K562 (cell line): ENCODE data around the gene HOXB5. TPM values are rescaled to one million over a fixed set of nuclear protein-coding genes. Genes with fewer than 3 reads are reported as not detected.

Experiments
- ZBTB33 ChIP-seq: sonication (generic); formaldehyde crosslinking; IDR thresholded peaks from 2 replicates; pipeline ENCODE4 v1.8.1; 2023; ENCODE audit warnings: mild to moderate bottlenecking, missing genetic modification reagents
- polyA plus RNA-seq, 8 experiments: library from polyadenylated mRNA; depleted of rRNA in 4 of 8; stranded (reverse) in 5 of 8; unstranded in 3 of 8; fragments of >200 nt; fragmentation: Nextera tagmentation in 2 of 8; fragmentation: Illumina TruSeq in 1 of 8; extraction: Ambion mirVana in 2 of 8; extraction: Trizol in 1 of 8; gene quantifications; 2 replicates each; pipeline versions ENCODE4 v1.2.1 to v1.2.3, GENCODE V29; 2011 to 2014; ENCODE audit warnings: inconsistent platforms in 1 of 8, missing spikeins in 1 of 8
- total RNA-seq, 7 experiments: library from RNA; depleted of rRNA in 6 of 7; stranded (reverse); fragments of >200 nt in 6 of 7; fragmentation: Illumina TruSeq in 2 of 7; extraction: Trizol in 2 of 7; gene quantifications; 2 replicates each; pipeline versions ENCODE4 v1.2.1 to v1.2.3, GENCODE V29; 2011 to 2021; ENCODE audit warnings: low replicate concordance in 1 of 7
- TF ChIP-seq, protein P1 (sequence below), 2 experiments: fragments of 450-650 bp; formaldehyde crosslinking in 1 of 2; IDR thresholded peaks; 2 replicates each; pipeline versions ENCODE4 v1.4.0 to v1.6.1; 2014 to 2020; ENCODE audit warnings: mild to moderate bottlenecking in 2 of 2, borderline replicate concordance in 1 of 2, low read depth in 1 of 2
- TF ChIP-seq, protein P2 (sequence below), 2 experiments: fragments of 450-650 bp in 1 of 2; sonication (generic) in 1 of 2; formaldehyde crosslinking in 1 of 2; IDR thresholded peaks; 2 replicates each; pipeline versions ENCODE4 v1.7.1 to v1.9.0; 2016 to 2022; ENCODE audit warnings: inconsistent platforms in 1 of 2, mild to moderate bottlenecking in 1 of 2, missing genetic modification reagents in 1 of 2

Gene HOXB5
- total and polyA plus RNA-seq, 9 of the 15 experiments (the other 6 are each of a cell fraction or from before 2014, with no cell fraction given): 0.24 to 2.7 (median 0.65) TPM

DNA sequence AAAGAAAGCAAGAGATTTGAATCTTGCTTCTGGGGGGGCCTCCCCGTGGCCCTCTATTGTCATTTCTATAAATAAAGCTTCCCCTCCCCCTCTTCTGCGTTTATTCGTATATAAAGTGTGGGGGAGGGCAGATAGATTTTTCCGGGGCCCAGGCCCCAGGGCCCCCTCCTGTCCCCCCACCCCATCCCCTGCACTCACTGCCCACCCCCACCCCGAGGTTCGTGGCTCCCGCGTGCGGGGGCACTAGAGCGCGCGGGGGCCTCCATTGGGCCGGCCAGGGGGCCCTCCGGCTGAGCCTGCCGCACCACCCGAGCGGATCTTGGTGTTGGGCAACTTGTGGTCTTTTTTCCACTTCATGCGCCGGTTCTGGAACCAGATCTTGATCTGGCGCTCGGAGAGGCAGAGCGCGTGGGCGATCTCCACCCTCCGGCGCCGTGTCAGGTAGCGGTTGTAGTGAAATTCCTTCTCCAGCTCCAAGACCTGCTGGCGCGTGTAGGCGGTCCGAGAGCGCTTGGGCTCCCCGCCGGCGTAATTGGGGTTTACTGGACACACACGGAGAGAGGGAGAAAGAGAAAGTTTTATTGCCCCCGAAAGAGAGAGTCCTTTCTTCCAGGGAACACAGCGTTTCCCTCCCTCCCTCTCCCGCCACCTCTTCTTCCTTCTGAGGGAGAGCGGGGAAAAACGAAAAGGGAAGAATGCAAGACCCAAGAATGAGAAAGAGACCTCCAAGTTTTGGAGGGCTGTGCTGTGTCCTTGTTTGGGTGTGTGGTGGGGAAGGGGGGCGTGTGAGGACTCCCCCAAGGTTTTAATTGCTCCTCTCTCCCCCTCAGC is 16.9 kb downstream of the HOXB5 start (continued):
- TF ChIP-seq, protein P1, sequence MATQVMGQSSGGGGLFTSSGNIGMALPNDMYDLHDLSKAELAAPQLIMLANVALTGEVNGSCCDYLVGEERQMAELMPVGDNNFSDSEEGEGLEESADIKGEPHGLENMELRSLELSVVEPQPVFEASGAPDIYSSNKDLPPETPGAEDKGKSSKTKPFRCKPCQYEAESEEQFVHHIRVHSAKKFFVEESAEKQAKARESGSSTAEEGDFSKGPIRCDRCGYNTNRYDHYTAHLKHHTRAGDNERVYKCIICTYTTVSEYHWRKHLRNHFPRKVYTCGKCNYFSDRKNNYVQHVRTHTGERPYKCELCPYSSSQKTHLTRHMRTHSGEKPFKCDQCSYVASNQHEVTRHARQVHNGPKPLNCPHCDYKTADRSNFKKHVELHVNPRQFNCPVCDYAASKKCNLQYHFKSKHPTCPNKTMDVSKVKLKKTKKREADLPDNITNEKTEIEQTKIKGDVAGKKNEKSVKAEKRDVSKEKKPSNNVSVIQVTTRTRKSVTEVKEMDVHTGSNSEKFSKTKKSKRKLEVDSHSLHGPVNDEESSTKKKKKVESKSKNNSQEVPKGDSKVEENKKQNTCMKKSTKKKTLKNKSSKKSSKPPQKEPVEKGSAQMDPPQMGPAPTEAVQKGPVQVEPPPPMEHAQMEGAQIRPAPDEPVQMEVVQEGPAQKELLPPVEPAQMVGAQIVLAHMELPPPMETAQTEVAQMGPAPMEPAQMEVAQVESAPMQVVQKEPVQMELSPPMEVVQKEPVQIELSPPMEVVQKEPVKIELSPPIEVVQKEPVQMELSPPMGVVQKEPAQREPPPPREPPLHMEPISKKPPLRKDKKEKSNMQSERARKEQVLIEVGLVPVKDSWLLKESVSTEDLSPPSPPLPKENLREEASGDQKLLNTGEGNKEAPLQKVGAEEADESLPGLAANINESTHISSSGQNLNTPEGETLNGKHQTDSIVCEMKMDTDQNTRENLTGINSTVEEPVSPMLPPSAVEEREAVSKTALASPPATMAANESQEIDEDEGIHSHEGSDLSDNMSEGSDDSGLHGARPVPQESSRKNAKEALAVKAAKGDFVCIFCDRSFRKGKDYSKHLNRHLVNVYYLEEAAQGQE (IDR thresholded peaks at IDR 0.05; ENCODE audit: borderline replicate concordance): peak; percentile 5; the same call in 1 of the 2 replicates
- TF ChIP-seq, protein P1 (CRISPR knock-in tag; IDR thresholded peaks at IDR 0.05; ENCODE audit: low read depth): no peak
- no peak for TF ChIP-seq ZBTB33
- TF ChIP-seq, protein P2, sequence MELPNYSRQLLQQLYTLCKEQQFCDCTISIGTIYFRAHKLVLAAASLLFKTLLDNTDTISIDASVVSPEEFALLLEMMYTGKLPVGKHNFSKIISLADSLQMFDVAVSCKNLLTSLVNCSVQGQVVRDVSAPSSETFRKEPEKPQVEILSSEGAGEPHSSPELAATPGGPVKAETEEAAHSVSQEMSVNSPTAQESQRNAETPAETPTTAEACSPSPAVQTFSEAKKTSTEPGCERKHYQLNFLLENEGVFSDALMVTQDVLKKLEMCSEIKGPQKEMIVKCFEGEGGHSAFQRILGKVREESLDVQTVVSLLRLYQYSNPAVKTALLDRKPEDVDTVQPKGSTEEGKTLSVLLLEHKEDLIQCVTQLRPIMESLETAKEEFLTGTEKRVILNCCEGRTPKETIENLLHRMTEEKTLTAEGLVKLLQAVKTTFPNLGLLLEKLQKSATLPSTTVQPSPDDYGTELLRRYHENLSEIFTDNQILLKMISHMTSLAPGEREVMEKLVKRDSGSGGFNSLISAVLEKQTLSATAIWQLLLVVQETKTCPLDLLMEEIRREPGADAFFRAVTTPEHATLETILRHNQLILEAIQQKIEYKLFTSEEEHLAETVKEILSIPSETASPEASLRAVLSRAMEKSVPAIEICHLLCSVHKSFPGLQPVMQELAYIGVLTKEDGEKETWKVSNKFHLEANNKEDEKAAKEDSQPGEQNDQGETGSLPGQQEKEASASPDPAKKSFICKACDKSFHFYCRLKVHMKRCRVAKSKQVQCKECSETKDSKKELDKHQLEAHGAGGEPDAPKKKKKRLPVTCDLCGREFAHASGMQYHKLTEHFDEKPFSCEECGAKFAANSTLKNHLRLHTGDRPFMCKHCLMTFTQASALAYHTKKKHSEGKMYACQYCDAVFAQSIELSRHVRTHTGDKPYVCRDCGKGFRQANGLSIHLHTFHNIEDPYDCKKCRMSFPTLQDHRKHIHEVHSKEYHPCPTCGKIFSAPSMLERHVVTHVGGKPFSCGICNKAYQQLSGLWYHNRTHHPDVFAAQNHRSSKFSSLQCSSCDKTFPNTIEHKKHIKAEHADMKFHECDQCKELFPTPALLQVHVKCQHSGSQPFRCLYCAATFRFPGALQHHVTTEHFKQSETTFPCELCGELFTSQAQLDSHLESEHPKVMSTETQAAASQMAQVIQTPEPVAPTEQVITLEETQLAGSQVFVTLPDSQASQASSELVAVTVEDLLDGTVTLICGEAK (IDR thresholded peaks at IDR 0.05): 0 out of 2 replicates have a peak, but pooled peaks have one; percentile 30
- TF ChIP-seq, protein P2 (CRISPR knock-in tag; IDR thresholded peaks at IDR 0.05): no peak
